Activated T-helper 17 cell treated with anti-CD3 and anti-CD28 coated beads, Interleukin-2, amount 50 U/mL, for 72 hours (primary cell): ENCODE data around the gene HIRIP3. TPM values are rescaled to one million over a fixed set of nuclear protein-coding genes. Genes with fewer than 3 reads are reported as not detected.
"Not testable (repeated sequence)": the region's sequence is repeated elsewhere in the genome, so short reads cannot be mapped to it uniquely, and the experiment has no call there.

ENCODE experiments used
- ATAC-seq: fragments of 150-1000 bp; cut with Tn5 transposase; replicated peaks from 2 replicates; pipeline ENCODE4 v1.10.0; 2021; ENCODE audit warnings: mild to moderate bottlenecking, moderate library complexity
- H3K27ac Mint-ChIP-seq: one replicate; pipeline ENCODE4 v1.8.0; 2022; ENCODE audit warnings: mixed read lengths
- H3K27me3 Mint-ChIP-seq: one replicate; pipeline ENCODE4 v1.8.0; 2022; ENCODE audit warnings: mixed read lengths
- H3K36me3 Mint-ChIP-seq: one replicate; pipeline ENCODE4 v1.8.0; 2022; ENCODE audit warnings: low read depth, mild to moderate bottlenecking, mixed read lengths
- H3K4me1 Mint-ChIP-seq: one replicate; pipeline ENCODE4 v1.8.0; 2022; ENCODE audit warnings: mixed read lengths
- H3K4me3 Mint-ChIP-seq: one replicate; pipeline ENCODE4 v1.8.0; 2022; ENCODE audit warnings: mild to moderate bottlenecking, mixed read lengths
- H3K9me3 Mint-ChIP-seq: one replicate; pipeline ENCODE4 v1.8.0; 2022; ENCODE audit warnings: mixed read lengths
- total RNA-seq, 2 donors: library from RNA; stranded (reverse); gene quantifications; one replicate each; pipeline ENCODE4 v1.2.3, GENCODE V29; 2022

Gene HIRIP3
- total RNA-seq, 2 donors from 2014 or later, result 23.9 to 34.1 TPM

GRCh38 chr16:29973384-29974246 lies 21.8 kb downstream of the HIRIP3 start, which contains the start of gene TAOK2:
TAOK2 (plus strand) TSS chr16:29973868; CDS start chr16:29977773, 3,905 bp downstream.
- Mint-ChIP-seq H3K9me3 (no peaks in the 10 kb centered on the region), H3K4me1 (peaks cover 24% of the 10 kb centered on the region), H3K4me3 (peak within 1 kb of the TSS; percentile 95), H3K27me3 (no peaks in the 10 kb centered on the region), H3K27ac (peak within 1 kb of the TSS; percentile 93), H3K36me3 (peaks cover 42% of the 10 kb centered on the region)
- ATAC-seq, result peak; percentile 98

GRCh38 chr16:29972992-29973383 lies 22.4 kb downstream of the HIRIP3 start:
- no peaks in the 10 kb centered on the region for H3K9me3 Mint-ChIP-seq
- peak overlapping the region; percentile 95 for H3K4me3 Mint-ChIP-seq
- no peaks in the 10 kb centered on the region for H3K27me3 Mint-ChIP-seq
- H3K36me3 Mint-ChIP-seq, result peaks cover 42% of the 10 kb centered on the region
- peak overlapping the region; percentile 93 for H3K27ac Mint-ChIP-seq
- peaks cover 27% of the 10 kb centered on the region for H3K4me1 Mint-ChIP-seq
- ATAC-seq, result no peak

- peak overlapping the region; percentile 95 for H3K4me3 Mint-ChIP-seq
- H3K27ac Mint-ChIP-seq, result no peak overlapping the region
- no peaks in the 10 kb centered on the region for H3K27me3 Mint-ChIP-seq
- no peak for ATAC-seq
- no peaks in the 10 kb centered on the region for H3K9me3 Mint-ChIP-seq
- peaks cover 27% of the 10 kb centered on the region for H3K4me1 Mint-ChIP-seq
- H3K36me3 Mint-ChIP-seq, result peaks cover 43% of the 10 kb centered on the region
Observed at GRCh38 chr16:29972500-29972899, 22.9 kb downstream of the HIRIP3 start.

GRCh38 chr16:29971304-29971703 lies 24.1 kb downstream of the HIRIP3 start:
- Mint-ChIP-seq H3K36me3 (peaks cover 47% of the 10 kb centered on the region), H3K4me3 (no peak overlapping the region), H3K27me3 (no peaks in the 10 kb centered on the region), H3K4me1 (peaks cover 27% of the 10 kb centered on the region), H3K27ac (no peak overlapping the region), H3K9me3 (no peaks in the 10 kb centered on the region)
- no peak for ATAC-seq

GRCh38 chr16:29968205-29968604 lies 27.2 kb downstream of the HIRIP3 start:
- Mint-ChIP-seq H3K27me3 (no peaks in the 10 kb centered on the region), H3K9me3 (no peaks in the 10 kb centered on the region), H3K36me3 (peaks cover 39% of the 10 kb centered on the region), H3K27ac (peak overlapping the region; percentile 68), H3K4me3 (no peak overlapping the region), H3K4me1 (peaks cover 8% of the 10 kb centered on the region)
- ATAC-seq, result no peak

GRCh38 chr16:29963021-29963743 lies 32.2 kb downstream of the HIRIP3 start:
- H3K9me3 Mint-ChIP-seq, result no peaks in the 10 kb centered on the region
- H3K36me3 Mint-ChIP-seq, result peaks cover 21% of the 10 kb centered on the region
- no peak for ATAC-seq
- H3K27ac Mint-ChIP-seq, result peak overlapping the region; percentile 88
- H3K27me3 Mint-ChIP-seq, result no peaks in the 10 kb centered on the region
- H3K4me1 Mint-ChIP-seq, result peaks cover 17% of the 10 kb centered on the region
- peak overlapping the region; percentile 92 for H3K4me3 Mint-ChIP-seq

GRCh38 chr16:29962344-29962994 lies 32.9 kb downstream of the HIRIP3 start:
- Mint-ChIP-seq H3K9me3 (no peaks in the 10 kb centered on the region), H3K4me1 (peaks cover 17% of the 10 kb centered on the region), H3K27me3 (no peaks in the 10 kb centered on the region), H3K4me3 (peak overlapping the region; percentile 92), H3K36me3 (peaks cover 14% of the 10 kb centered on the region), H3K27ac (peak overlapping the region; percentile 88)
- ATAC-seq, result no peak

- H3K27ac Mint-ChIP-seq, result peak within 1 kb of the TSS; percentile 88
- H3K9me3 Mint-ChIP-seq, result no peaks in the 10 kb centered on the region
- ATAC-seq, result peak; percentile 93
- H3K4me1 Mint-ChIP-seq, result peaks cover 17% of the 10 kb centered on the region
- H3K4me3 Mint-ChIP-seq, result peak within 1 kb of the TSS; percentile 92
- peaks cover 10% of the 10 kb centered on the region for H3K36me3 Mint-ChIP-seq
- H3K27me3 Mint-ChIP-seq, result no peaks in the 10 kb centered on the region
Observed at GRCh38 chr16:29961479-29962343, 33.7 kb downstream of the HIRIP3 start, which contains the start of gene TMEM219. TMEM219 (plus strand) TSS chr16:29962079; CDS start chr16:29963144, 1,065 bp downstream.

GRCh38 chr16:29961127-29961478 lies 34.3 kb downstream of the HIRIP3 start:
- ATAC-seq, result no peak
- H3K9me3 Mint-ChIP-seq, result no peaks in the 10 kb centered on the region
- H3K36me3 Mint-ChIP-seq, result peaks cover 10% of the 10 kb centered on the region
- no peaks in the 10 kb centered on the region for H3K27me3 Mint-ChIP-seq
- H3K27ac Mint-ChIP-seq, result peak overlapping the region; percentile 85
- peak overlapping the region; percentile 92 for H3K4me3 Mint-ChIP-seq
- peaks cover 17% of the 10 kb centered on the region for H3K4me1 Mint-ChIP-seq

GRCh38 chr16:29959821-29960220 lies 35.6 kb downstream of the HIRIP3 start:
- peaks cover 17% of the 10 kb centered on the region for H3K4me1 Mint-ChIP-seq
- not testable (repeated sequence) for H3K27ac Mint-ChIP-seq, ATAC-seq, H3K27me3 Mint-ChIP-seq, H3K9me3 Mint-ChIP-seq, H3K4me3 Mint-ChIP-seq
- peaks cover 10% of the 10 kb centered on the region for H3K36me3 Mint-ChIP-seq

- H3K4me3 Mint-ChIP-seq, result no peak overlapping the region
- peaks cover 10% of the 10 kb centered on the region for H3K36me3 Mint-ChIP-seq
- H3K27ac Mint-ChIP-seq, result no peak overlapping the region
- H3K27me3 Mint-ChIP-seq, result no peaks in the 10 kb centered on the region
- peaks cover 17% of the 10 kb centered on the region for H3K4me1 Mint-ChIP-seq
- no peaks in the 10 kb centered on the region for H3K9me3 Mint-ChIP-seq
- no peak for ATAC-seq
Observed at GRCh38 chr16:29959293-29959692, 36.1 kb downstream of the HIRIP3 start.

- no peak overlapping the region for H3K27ac Mint-ChIP-seq
- no peaks in the 10 kb centered on the region for H3K27me3 Mint-ChIP-seq
- H3K4me1 Mint-ChIP-seq, result peaks cover 17% of the 10 kb centered on the region
- ATAC-seq, result no peak
- H3K4me3 Mint-ChIP-seq, result no peak overlapping the region
- no peaks in the 10 kb centered on the region for H3K9me3 Mint-ChIP-seq
- peaks cover 7% of the 10 kb centered on the region for H3K36me3 Mint-ChIP-seq
Observed at GRCh38 chr16:29958756-29959155, 36.7 kb downstream of the HIRIP3 start.

- Mint-ChIP-seq H3K4me3 (no peak overlapping the region), H3K27me3 (no peaks in the 10 kb centered on the region), H3K9me3 (peaks cover 4% of the 10 kb centered on the region), H3K36me3 (no peaks in the 10 kb centered on the region), H3K27ac (no peak overlapping the region), H3K4me1 (no peaks in the 10 kb centered on the region)
- no peak for ATAC-seq
Observed at GRCh38 chr16:29951625-29952365, 43.6 kb downstream of the HIRIP3 start.
